PC-3 (cell line): ENCODE data around the gene GLCE. TPM values are rescaled to one million over a fixed set of nuclear protein-coding genes. Genes with fewer than 3 reads are reported as not detected.

Source experiments
- ATAC-seq: fragments of 200-7000 bp; cut with Tn5 transposase; 2 replicates; pipeline ENCODE4 v1.9.1; 2020; ENCODE audit warnings: mild to moderate bottlenecking, moderate library complexity
- BruUV-seq: library from RNA; stranded (reverse); fragments of 400-500 nt; replicated peaks from 2 replicates; lab custom pipeline; 2021; lab: Mats Ljungman, UMichigan
- CTCF ChIA-PET: fragments of 300-600 bp; sonication (Branson Sonifier 250); formaldehyde crosslinking; loops from one replicate; lab custom pipeline; 2022; ENCODE audit warnings: antibody characterized with exemption; lab: Charles Lee
- POLR2A ChIA-PET: fragments of 300-600 bp; sonication (Branson Sonifier 250); formaldehyde crosslinking; loops from one replicate; lab custom pipeline; 2022; ENCODE audit warnings: antibody characterized with exemption; ENCODE audit not compliant: unreplicated experiment; lab: Charles Lee
- DNase-seq: peaks from one replicate; pipeline ENCODE4 v3.0.0-alpha.2; 2015
- H2AFZ ChIP-seq: fragments of 300-600 bp; sonication (generic); 2 replicates; pipeline ENCODE4 v1.6.0; 2016; ENCODE audit warnings: antibody characterized with exemption, low read length
- H3F3A ChIP-seq: fragments of 300-600 bp; sonication (generic); one replicate; pipeline ENCODE4 v1.6.0; 2017; ENCODE audit warnings: antibody characterized with exemption, low read length, control low read depth, mild to moderate bottlenecking; ENCODE audit not compliant: unreplicated experiment
- H3K27ac ChIP-seq: fragments of 300-600 bp; sonication (generic); 2 replicates; pipeline ENCODE4 v1.5.1; 2016; ENCODE audit warnings: mild to moderate bottlenecking, low read length
- H3K27me3 ChIP-seq: fragments of 300-600 bp; sonication (generic); 2 replicates; pipeline ENCODE4 v1.6.1; 2016; ENCODE audit warnings: low read length, mixed read lengths
- H3K36me3 ChIP-seq: fragments of 300-600 bp; sonication (generic); 2 replicates; pipeline ENCODE4 v1.6.1; 2016; ENCODE audit warnings: low read depth, mixed run types, low read length, mixed read lengths
- H3K4me1 ChIP-seq: fragments of 300-600 bp; sonication (generic); 2 replicates; pipeline ENCODE4 v1.5.1; 2016; ENCODE audit warnings: low read length; ENCODE audit not compliant: insufficient read depth
- H3K4me2 ChIP-seq: fragments of 300-600 bp; sonication (generic); 2 replicates; pipeline ENCODE4 v1.6.0; 2016; ENCODE audit warnings: low read length
- H3K4me3 ChIP-seq: fragments of 300-600 bp; sonication (generic); 2 replicates; pipeline ENCODE4 v1.5.1; 2016; ENCODE audit warnings: mild to moderate bottlenecking, low read length, mixed read lengths
- H3K79me2 ChIP-seq: fragments of 300-600 bp; sonication (generic); 2 replicates; pipeline ENCODE4 v1.6.1; 2017; ENCODE audit warnings: low read length, mixed read lengths
- H3K9ac ChIP-seq: fragments of 300-600 bp; sonication (generic); 2 replicates; pipeline ENCODE4 v1.6.0; 2016; ENCODE audit warnings: mild to moderate bottlenecking, low read length
- H3K9me2 ChIP-seq: fragments of 300-600 bp; sonication (generic); replicated peaks from 2 replicates; pipeline ENCODE4 v1.6.1; 2016; ENCODE audit warnings: mixed run types, low read length, mixed read lengths
- H3K9me3 ChIP-seq: fragments of 300-600 bp; sonication (generic); 2 replicates; pipeline ENCODE4 v1.6.1; 2016; ENCODE audit warnings: low read length, mixed read lengths
- H4K20me1 ChIP-seq: fragments of 300-600 bp; sonication (generic); 2 replicates; pipeline ENCODE4 v1.6.1; 2016; ENCODE audit warnings: low read length, mixed read lengths
- EZH2 ChIP-seq: fragments of 300-600 bp; sonication (generic); IDR thresholded peaks from one replicate; pipeline ENCODE4 v1.6.1; 2017; ENCODE audit warnings: antibody characterized with exemption, mild to moderate bottlenecking, low read length; ENCODE audit not compliant: unreplicated experiment
- EZH2phosphoT487 ChIP-seq: fragments of 300-600 bp; sonication (generic); IDR thresholded peaks from 2 replicates; pipeline ENCODE4 v1.6.1; 2018; ENCODE audit warnings: mild to moderate bottlenecking, antibody characterized with exemption, low read length, borderline replicate concordance
- intact Hi-C: fragments of 100-400 bp; cut with micrococcal nuclease; formaldehyde crosslinking; loops from 2 replicates; pipeline ENCODE4 v1.9.0; 2023
- total RNA-seq: library from RNA; depleted of rRNA; stranded (reverse); fragments of >200 nt; gene quantifications from 2 replicates; pipeline ENCODE4 v1.2.3, GENCODE V29; 2014
- TF ChIP-seq, protein P1 (sequence below): fragments of 300-600 bp; sonication (generic); conservative IDR thresholded peaks from 2 replicates; pipeline ENCODE4 v1.5.1; 2017; ENCODE audit warnings: antibody characterized with exemption, low read depth, mild to moderate bottlenecking, low read length

The GLCE gene
- total RNA-seq, 1 experiment from 2014 or later: 15.4 TPM

DNA sequence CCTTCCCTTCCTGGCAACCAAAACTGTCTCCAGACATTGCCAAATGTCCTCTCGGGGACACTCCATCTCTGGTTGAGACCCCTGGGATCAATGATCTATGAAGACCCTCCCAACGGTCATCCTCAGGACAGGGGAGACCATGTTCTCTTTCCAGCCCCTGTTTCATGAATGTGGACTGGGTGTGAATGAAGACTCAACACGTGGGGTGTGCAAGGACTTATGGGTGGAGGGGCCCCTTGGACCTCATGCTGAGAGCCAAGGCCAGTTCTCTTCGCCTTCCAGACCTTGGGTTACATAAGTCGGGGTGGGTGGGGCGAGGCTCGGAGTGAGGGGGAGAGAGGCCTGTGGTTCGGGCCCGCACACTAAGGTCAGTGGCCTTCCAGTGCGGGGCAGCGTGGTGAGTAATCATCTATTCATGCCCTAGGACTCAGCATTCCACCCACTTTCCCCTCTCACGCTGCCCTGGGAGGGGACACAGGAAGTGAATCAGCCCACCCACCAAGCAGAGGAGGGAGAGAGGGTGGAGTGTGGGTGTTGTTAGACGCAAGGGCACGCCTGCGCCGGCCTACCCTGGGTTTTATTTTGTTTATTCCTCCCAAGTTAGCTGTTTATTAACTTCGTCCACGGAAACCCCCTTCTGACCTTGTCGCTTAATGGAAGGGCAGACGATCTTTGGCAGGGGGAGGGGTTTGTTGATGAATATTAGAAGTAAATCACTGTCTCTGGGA is 144.9 kb downstream of the GLCE start:
- peak; percentile 90 for ATAC-seq
- Histone ChIP-seq H4K20me1 (no peaks in the 10 kb centered on the region), H3F3A (no peaks in the 10 kb centered on the region), H3K4me2 (peak overlapping the region; percentile 67), H3K36me3 (peaks cover 5% of the 10 kb centered on the region; the same call in 1 of the 2 replicates), H3K4me3 (no peak overlapping the region), H3K27me3 (no peaks in the 10 kb centered on the region), H3K27ac (peak overlapping the region; percentile 81), H2AFZ (peak overlapping the region; percentile 50), H3K9me3 (no peaks in the 10 kb centered on the region), H3K79me2 (peaks cover 10% of the 10 kb centered on the region; the same call in 1 of the 2 replicates), H3K4me1 (peaks cover 41% of the 10 kb centered on the region), H3K9ac (peak overlapping the region; percentile 48), H3K9me2 (no peaks in the 10 kb centered on the region)
- TF ChIP-seq EZH2phosphoT487: no peak
- TF ChIP-seq EZH2: no peak
- TF ChIP-seq, protein P1, sequence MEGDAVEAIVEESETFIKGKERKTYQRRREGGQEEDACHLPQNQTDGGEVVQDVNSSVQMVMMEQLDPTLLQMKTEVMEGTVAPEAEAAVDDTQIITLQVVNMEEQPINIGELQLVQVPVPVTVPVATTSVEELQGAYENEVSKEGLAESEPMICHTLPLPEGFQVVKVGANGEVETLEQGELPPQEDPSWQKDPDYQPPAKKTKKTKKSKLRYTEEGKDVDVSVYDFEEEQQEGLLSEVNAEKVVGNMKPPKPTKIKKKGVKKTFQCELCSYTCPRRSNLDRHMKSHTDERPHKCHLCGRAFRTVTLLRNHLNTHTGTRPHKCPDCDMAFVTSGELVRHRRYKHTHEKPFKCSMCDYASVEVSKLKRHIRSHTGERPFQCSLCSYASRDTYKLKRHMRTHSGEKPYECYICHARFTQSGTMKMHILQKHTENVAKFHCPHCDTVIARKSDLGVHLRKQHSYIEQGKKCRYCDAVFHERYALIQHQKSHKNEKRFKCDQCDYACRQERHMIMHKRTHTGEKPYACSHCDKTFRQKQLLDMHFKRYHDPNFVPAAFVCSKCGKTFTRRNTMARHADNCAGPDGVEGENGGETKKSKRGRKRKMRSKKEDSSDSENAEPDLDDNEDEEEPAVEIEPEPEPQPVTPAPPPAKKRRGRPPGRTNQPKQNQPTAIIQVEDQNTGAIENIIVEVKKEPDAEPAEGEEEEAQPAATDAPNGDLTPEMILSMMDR: no peak
- intact Hi-C loops: loop anchor here (5.0 kb wide), 1 partner anchor 87 kb away; no protein-coding TSS in a partner anchor
- ChIA-PET POLR2A (no interaction called here), CTCF (no interaction called here)
- DNase-seq: peak; percentile 90
- BruUV-seq: no TSS peak

DNA sequence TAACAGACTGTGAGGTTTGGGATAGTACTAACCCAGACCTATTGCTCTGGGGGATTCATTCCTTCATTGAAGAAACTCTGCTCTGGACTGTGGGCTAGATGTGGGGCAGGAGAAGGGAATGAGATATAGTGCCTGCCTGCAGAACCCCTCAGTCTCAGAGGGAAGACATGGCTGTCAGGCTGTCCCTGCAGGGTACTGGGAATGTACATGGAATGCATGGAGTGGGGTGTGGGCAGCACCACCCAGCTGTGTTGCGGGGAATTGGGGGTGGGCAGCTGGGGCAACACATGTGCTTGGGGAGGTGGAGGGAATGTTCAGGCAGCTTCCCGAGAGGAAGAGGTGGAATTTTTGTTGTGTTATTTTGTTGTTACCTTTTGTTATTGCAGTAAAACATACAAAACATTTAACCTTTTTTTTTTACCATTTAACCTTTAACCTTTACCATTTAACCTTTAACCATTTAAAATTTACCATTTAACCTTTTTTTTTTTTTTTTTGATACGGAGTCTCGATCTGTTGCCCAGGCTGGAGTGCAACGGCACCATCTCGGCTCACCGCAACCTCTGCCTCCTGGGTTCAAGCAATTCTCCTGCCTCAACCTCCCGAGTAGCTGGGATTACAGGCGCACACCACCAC is 145.6 kb downstream of the GLCE start:
- POLR2A ChIA-PET: no interaction called here
- Histone ChIP-seq H3K79me2 (peaks cover 10% of the 10 kb centered on the region; the same call in 1 of the 2 replicates), H3K4me3 (no peak overlapping the region), H3K9me2 (no peaks in the 10 kb centered on the region), H3K4me2 (peak overlapping the region; percentile 67), H3K36me3 (peaks cover 5% of the 10 kb centered on the region; the same call in 1 of the 2 replicates), H3K9ac (peak overlapping the region; percentile 48), H3K27ac (peak overlapping the region; percentile 81), H3K4me1 (peaks cover 44% of the 10 kb centered on the region), H3F3A (no peaks in the 10 kb centered on the region), H3K27me3 (no peaks in the 10 kb centered on the region), H3K9me3 (no peaks in the 10 kb centered on the region), H2AFZ (peak overlapping the region; percentile 50), H4K20me1 (no peaks in the 10 kb centered on the region)
- CTCF ChIA-PET: no interaction called here
- TF ChIP-seq, protein P1: no peak
- no peak for TF ChIP-seq EZH2
- no peak for TF ChIP-seq EZH2phosphoT487
- DNase-seq: no peak
- intact Hi-C loops: loop anchor here (5.0 kb wide), 1 partner anchor 86 kb away; no protein-coding TSS in a partner anchor
- BruUV-seq: no TSS peak
- ATAC-seq: peak; percentile 28
